Testis (tissue), 3 donors: ENCODE measurements around the gene PHF21A. TPM values are rescaled to one million over a fixed set of nuclear protein-coding genes. Genes with fewer than 3 reads are reported as not detected.

Source experiments
- DNase-seq: peaks from one replicate; pipeline ENCODE4 v3.0.0-alpha.2; 2019
- H3K27ac ChIP-seq, 2 donors: fragments of 200-600 bp; sonication (generic); one replicate each; pipeline ENCODE4 v1.5.1; 2019
- H3K27me3 ChIP-seq: fragments of 200-600 bp; sonication (generic); one replicate; pipeline ENCODE4 v1.5.1; 2019
- H3K36me3 ChIP-seq: fragments of 200-600 bp; sonication (generic); one replicate; pipeline ENCODE4 v1.5.1; 2017; ENCODE audit warnings: low read depth; ENCODE audit errors: missing control alignments
- H3K4me1 ChIP-seq: fragments of 200-600 bp; sonication (generic); one replicate; pipeline ENCODE4 v1.5.1; 2019
- H3K4me3 ChIP-seq, 2 donors: fragments of 200-600 bp; sonication (generic); one replicate each; pipeline ENCODE4 v1.5.1; 2017 to 2019
- H3K9me3 ChIP-seq: fragments of 200-600 bp; sonication (generic); one replicate; pipeline ENCODE4 v1.5.1; 2017
- POLR2A ChIP-seq: fragments of 450-650 bp; IDR thresholded peaks from one replicate; pipeline ENCODE4 v1.6.1; 2017; ENCODE audit warnings: antibody characterized with exemption, mild to moderate bottlenecking, moderate library complexity
- WGBS, 2 donors: methylation state at CpG; one replicate each; pipeline ENCODE4 v1.1.5; 2018; 5-methylcytosine and 5-hydroxymethylcytosine counted together
- intact Hi-C: fragments of 100-400 bp; cut with DNase I; formaldehyde crosslinking; loops from one replicate; pipeline ENCODE4 v1.15.1; 2023; ENCODE audit warnings: low total_unique reads
- polyA plus RNA-seq: library from polyadenylated mRNA; stranded (reverse); fragments of 350-450 nt; fragmentation: Illumina TruSeq; extraction: RNeasy Lipid Tissue Mini Kit (QIAGEN cat#74804); gene quantifications from one replicate; pipeline ENCODE4 v1.2.3, GENCODE V29; 2014; ENCODE audit warnings: low read depth, low replicate concordance; ENCODE audit not compliant: insufficient read depth
- total RNA-seq, 2 donors: library from RNA; depleted of rRNA; stranded (reverse); fragments of >200 nt; gene quantifications; one replicate each; pipeline ENCODE4 v1.2.3, GENCODE V29; 2016
- TF ChIP-seq, protein P1 (sequence below), 3 experiments: fragments of 450-650 bp in 2 of 3; fragments of 200-600 bp in 1 of 3; sonication (generic) in 1 of 3; IDR thresholded peaks; one replicate each; pipeline ENCODE4 v1.5.1; 2016 to 2019; ENCODE audit warnings: antibody characterized with exemption in 3 of 3, mild to moderate bottlenecking in 2 of 3, moderate library complexity in 1 of 3

PHF21A gene
- total and polyA plus RNA-seq, 3 donors from 2014 or later = 53.5 to 83.2 (median 56.6) TPM

GRCh38 chr11:45994371-45995341 is 126.6 kb downstream of the PHF21A start:
- Histone ChIP-seq H3K27ac (no peak overlapping the region), H3K36me3 (no peaks in the 10 kb centered on the region), H3K4me1 (peaks cover 12% of the 10 kb centered on the region), H3K27me3 (no peaks in the 10 kb centered on the region), H3K9me3 (no peaks in the 10 kb centered on the region), H3K4me3 (no peak overlapping the region)
- TF ChIP-seq POLR2A = no peak
- TF ChIP-seq, protein P1, sequence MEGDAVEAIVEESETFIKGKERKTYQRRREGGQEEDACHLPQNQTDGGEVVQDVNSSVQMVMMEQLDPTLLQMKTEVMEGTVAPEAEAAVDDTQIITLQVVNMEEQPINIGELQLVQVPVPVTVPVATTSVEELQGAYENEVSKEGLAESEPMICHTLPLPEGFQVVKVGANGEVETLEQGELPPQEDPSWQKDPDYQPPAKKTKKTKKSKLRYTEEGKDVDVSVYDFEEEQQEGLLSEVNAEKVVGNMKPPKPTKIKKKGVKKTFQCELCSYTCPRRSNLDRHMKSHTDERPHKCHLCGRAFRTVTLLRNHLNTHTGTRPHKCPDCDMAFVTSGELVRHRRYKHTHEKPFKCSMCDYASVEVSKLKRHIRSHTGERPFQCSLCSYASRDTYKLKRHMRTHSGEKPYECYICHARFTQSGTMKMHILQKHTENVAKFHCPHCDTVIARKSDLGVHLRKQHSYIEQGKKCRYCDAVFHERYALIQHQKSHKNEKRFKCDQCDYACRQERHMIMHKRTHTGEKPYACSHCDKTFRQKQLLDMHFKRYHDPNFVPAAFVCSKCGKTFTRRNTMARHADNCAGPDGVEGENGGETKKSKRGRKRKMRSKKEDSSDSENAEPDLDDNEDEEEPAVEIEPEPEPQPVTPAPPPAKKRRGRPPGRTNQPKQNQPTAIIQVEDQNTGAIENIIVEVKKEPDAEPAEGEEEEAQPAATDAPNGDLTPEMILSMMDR (IDR thresholded peaks at IDR 0.05) = no peak
- DNase-seq = no peak
- WGBS, 2 donors = 68 to 78% methylated on average over 10 of the region's 10 CpGs
- intact Hi-C loops = no loop called here

GRCh38 chr11:45993531-45994001 is 127.7 kb downstream of the PHF21A start:
- Histone ChIP-seq H3K9me3 (no peaks in the 10 kb centered on the region), H3K36me3 (no peaks in the 10 kb centered on the region), H3K4me1 (peaks cover 12% of the 10 kb centered on the region), H3K27ac (no peak overlapping the region), H3K27me3 (no peaks in the 10 kb centered on the region), H3K4me3 (no peak overlapping the region)
- no peak for TF ChIP-seq POLR2A
- TF ChIP-seq, protein P1 (IDR thresholded peaks at IDR 0.05) = no peak
- DNase-seq = peak; percentile 62
- intact Hi-C loops = no loop called here
- 44 to 61% methylated on average over 6 of the region's 6 CpGs for WGBS, 2 donors

DNA sequence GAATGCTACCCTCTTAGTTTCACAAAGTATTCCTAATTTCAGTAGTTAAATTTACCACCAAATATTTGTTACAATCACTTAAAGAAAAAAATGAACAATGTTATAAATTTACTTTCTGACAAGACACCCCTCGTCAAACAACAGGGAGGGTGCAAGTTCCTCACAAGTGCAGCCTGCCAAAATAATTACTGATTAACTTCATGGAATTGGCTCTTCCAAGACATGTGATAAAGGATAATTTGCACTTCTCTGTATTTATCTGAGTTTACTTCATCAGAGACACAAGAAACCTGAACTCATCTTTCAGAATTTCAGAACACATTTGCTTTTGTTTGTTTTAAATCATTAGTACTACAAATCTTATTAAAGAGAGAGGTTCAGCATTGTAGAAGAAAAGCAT is 132.3 kb downstream of the PHF21A start:
- H3K4me1 ChIP-seq = peaks cover 8% of the 10 kb centered on the region
- TF ChIP-seq, protein P1 (IDR thresholded peaks at IDR 0.05) = no peak
- no peak overlapping the region for H3K4me3 ChIP-seq
- intact Hi-C loops = no loop called here
- 27 to 37% methylated on average over 1 of the region's 1 CpG for WGBS, 2 donors
- H3K9me3 ChIP-seq = no peaks in the 10 kb centered on the region
- DNase-seq = no peak
- no peak overlapping the region for H3K27ac ChIP-seq
- no peaks in the 10 kb centered on the region for H3K27me3 ChIP-seq
- no peaks in the 10 kb centered on the region for H3K36me3 ChIP-seq

DNA sequence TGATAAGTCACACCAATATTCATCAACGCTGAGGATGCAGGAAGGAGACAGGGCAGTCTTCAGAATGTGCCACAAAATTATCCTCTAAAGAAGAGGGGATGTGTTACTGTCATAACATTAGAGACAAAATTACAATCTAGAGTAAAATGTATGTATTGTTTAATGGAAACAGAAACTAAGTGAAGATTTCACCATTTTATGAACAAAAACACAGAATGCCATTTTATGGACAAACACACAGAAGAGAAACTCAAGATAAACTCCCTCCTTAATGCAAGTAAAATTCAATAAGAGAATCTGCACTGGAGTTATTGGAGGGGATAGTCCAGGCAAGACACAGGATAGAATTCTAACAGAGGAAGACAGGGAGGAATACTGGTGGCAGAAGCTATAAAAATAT is 136.0 kb downstream of the PHF21A start:
- 71 to 79% methylated on average over 1 of the region's 1 CpG for WGBS, 2 donors
- no peaks in the 10 kb centered on the region for H3K4me1 ChIP-seq
- no peaks in the 10 kb centered on the region for H3K9me3 ChIP-seq
- intact Hi-C loops = no loop called here
- H3K36me3 ChIP-seq = no peaks in the 10 kb centered on the region
- no peaks in the 10 kb centered on the region for H3K27me3 ChIP-seq
- H3K4me3 ChIP-seq = no peak overlapping the region
- H3K27ac ChIP-seq = no peak overlapping the region
- TF ChIP-seq, protein P1 (IDR thresholded peaks at IDR 0.05) = no peak
- no peak for TF ChIP-seq POLR2A
- no peak for DNase-seq
